Activated T-helper 1 cell treated with anti-CD3 and anti-CD28 coated beads, Interleukin-2, amount 50 U/mL, for 16 hours (primary cell): ENCODE results near the gene MAP3K6.

ENCODE experiments used
- DNase-seq, 2 donors: peaks; one replicate each; pipeline ENCODE4 v3.0.0-alpha.2; 2020; ENCODE audit warnings: low read depth in 1 of 2, low spot score in 1 of 2

The MAP3K6 gene

DNA sequence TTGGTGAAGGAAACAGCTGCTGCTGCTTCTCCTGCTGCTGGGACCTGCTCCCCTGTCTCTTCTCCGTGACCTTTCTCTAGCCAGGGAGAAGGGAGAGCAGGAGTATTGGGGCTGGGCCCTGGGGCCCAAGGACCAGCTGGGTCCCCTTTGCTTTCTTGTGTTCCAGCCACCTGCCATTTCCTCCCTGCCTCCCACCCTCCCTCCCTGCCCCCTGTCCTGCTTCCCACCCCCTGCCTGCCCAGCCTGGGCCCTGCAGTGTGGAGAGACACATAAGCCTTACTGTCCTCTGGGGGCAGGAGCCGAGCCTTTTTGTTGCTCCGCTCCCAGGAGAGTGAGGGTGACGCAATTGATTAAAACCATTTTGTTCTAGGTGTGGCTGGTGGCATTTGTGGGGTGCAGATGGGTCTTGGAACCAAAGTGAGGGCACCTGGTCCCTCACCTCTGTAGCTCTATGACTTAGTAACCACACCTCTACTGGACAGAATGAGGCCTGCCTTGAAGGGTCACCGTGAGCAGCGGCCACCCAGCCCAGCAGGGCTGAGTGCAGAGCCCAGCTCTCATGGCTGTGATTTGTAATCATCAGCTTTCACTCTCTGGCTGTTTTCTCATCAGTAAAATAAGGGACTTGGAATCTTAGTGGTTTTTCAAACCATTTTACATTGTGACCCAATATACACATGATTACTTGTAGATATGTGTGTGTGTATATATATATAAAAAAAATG lies 58.7 kb downstream of the MAP3K6 start:
- no peak for DNase-seq

DNA sequence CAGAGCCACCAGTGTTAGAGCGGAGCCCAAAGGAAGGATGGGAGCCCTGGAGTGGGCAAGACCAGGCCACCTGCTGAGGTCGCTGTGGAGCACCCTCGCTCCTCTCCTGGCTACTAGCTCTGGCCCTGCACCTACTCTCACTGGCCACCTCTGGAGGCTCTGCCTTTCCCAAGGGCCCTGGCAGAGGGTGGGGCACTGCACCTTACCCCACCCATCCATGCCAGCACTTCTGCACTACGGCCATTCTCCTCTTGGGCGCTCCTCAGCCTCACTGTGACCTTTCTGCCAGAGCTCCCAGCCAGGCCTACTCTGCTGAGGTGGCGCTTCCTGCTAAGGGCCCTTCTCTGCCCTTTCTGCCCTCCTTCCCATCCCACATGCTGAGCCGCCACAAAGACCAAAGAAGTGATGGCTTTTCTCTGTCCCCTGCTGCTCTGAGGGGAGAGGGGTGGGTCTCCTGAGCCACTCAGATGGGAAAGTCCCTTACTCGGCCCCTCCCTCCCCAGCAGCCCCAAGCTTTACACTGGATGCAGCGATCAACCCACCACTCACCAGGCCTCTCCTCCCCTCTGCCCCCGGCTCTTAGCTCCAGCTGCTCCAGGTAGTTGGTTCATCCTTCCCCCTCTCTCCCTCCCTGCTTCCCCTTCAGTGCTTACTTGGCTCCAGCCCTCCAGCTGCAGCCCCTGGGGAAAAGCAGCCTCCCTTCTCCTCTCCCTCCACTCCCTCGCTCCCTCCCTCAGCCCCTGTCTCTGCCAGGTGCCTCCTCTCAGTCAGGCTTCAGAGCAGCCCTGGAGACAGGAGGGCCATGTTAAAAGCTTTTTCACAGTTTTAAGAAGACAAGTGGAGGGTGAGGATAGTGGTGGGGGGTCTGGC lies 59.6 kb downstream of the MAP3K6 start:
- no peak for DNase-seq

DNA sequence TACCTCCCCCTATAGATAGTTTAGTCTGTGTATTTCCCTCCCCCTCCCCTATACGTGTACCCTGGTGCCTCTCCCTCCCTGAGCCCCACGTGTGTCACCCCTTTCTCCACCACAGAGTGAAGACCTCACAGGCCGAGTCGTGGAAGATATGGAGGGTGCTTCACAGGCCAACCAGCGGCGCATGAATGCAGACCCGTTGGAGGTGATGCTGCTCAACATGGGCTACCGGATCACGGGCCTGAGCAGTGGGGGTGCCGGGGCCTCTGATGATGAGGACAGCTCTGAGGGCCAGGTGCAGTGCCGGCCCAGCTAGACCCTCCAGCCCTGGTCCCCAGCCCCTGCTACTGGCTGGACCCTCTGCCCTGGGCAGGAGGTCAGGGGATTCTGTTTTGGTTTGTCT lies 60.7 kb downstream of the MAP3K6 start:
- no peak for DNase-seq
